CD14-positive monocyte (primary cell): Measurements from ENCODE around the gene LAMB3. TPM values are rescaled to one million over a fixed set of nuclear protein-coding genes. Genes with fewer than 3 reads are reported as not detected.

Experiments used
- DNase-seq, 3 donors: peaks; one replicate each; pipeline ENCODE4 v3.0.0-alpha.2; 2011 to 2022
- H2AFZ ChIP-seq: 2 replicates; pipeline ENCODE4 v1.6.0; 2012; ENCODE audit warnings: mild to moderate bottlenecking, low read depth, low read length, inconsistent platforms; ENCODE audit not compliant: insufficient read depth, poor library complexity, severe bottlenecking
- H3K27ac ChIP-seq, 2 donors: 1 replicate in 1 of 2; 2 replicates in 1 of 2; pipeline ENCODE4 v1.5.1; 2012 to 2013; ENCODE audit warnings: low read length in 2 of 2, control low read depth in 1 of 2, inconsistent platforms in 1 of 2, low read depth in 1 of 2, mild to moderate bottlenecking in 1 of 2
- H3K27me3 ChIP-seq, 2 donors: one replicate each; pipeline versions ENCODE4 v1.6.0 to v1.6.1; 2011 to 2013; ENCODE audit warnings: low read length in 2 of 2; ENCODE audit not compliant: control insufficient read depth in 2 of 2, insufficient read depth in 2 of 2
- H3K36me3 ChIP-seq, 2 donors: replicated peaks in 1 of 2; 1 replicate in 1 of 2; 2 replicates in 1 of 2; pipeline versions ENCODE4 v1.5.1 to v1.6.1; 2012 to 2013; ENCODE audit warnings: low read length in 2 of 2, control low read depth in 1 of 2, inconsistent platforms in 1 of 2, mild to moderate bottlenecking in 1 of 2; ENCODE audit not compliant: insufficient read depth in 2 of 2, control insufficient read depth in 1 of 2
- H3K4me1 ChIP-seq, 2 donors: 1 replicate in 1 of 2; 2 replicates in 1 of 2; pipeline versions ENCODE4 v1.5.1 to v1.6.1; 2012 to 2013; ENCODE audit warnings: low read length in 2 of 2, control low read depth in 1 of 2, inconsistent platforms in 1 of 2, mild to moderate bottlenecking in 1 of 2, moderate library complexity in 1 of 2; ENCODE audit not compliant: insufficient read depth in 2 of 2, control insufficient read depth in 1 of 2
- H3K4me2 ChIP-seq: replicated peaks from 2 replicates; pipeline ENCODE3; 2012; ENCODE audit warnings: low read length, moderate library complexity, mild to moderate bottlenecking; ENCODE audit not compliant: poor library complexity, severe bottlenecking; ENCODE audit errors: extremely low read depth
- H3K4me3 ChIP-seq, 3 experiments: fragments of 200-600 bp in 1 of 3; sonication (generic) in 1 of 3; replicated peaks in 1 of 3; 1 replicate in 2 of 3; 2 replicates in 1 of 3; pipeline ENCODE4 v1.5.1; 2011 to 2013; ENCODE audit warnings: low read length in 3 of 3, mild to moderate bottlenecking in 3 of 3, control low read depth in 2 of 3, low read depth in 2 of 3, inconsistent platforms in 1 of 3, moderate library complexity in 1 of 3
- H3K79me2 ChIP-seq: 2 replicates; pipeline ENCODE4 v1.6.0; 2012; ENCODE audit warnings: mild to moderate bottlenecking, control low read depth, inconsistent platforms, low read length, moderate library complexity; ENCODE audit not compliant: insufficient read depth
- H3K9ac ChIP-seq: 2 replicates; pipeline ENCODE4 v1.6.0; 2017; ENCODE audit warnings: low read length, mild to moderate bottlenecking; ENCODE audit not compliant: insufficient read depth, poor library complexity, severe bottlenecking
- H3K9me3 ChIP-seq, 2 donors: replicated peaks in 1 of 2; 1 replicate in 1 of 2; 2 replicates in 1 of 2; pipeline versions ENCODE4 v1.5.1 to v1.6.1; 2012 to 2013; ENCODE audit warnings: low read length in 2 of 2, control low read depth in 1 of 2; ENCODE audit not compliant: control insufficient read depth in 1 of 2, insufficient read depth in 1 of 2
- H4K20me1 ChIP-seq: 2 replicates; pipeline ENCODE4 v1.6.0; 2012; ENCODE audit warnings: mild to moderate bottlenecking, low read length, control low read depth, moderate library complexity; ENCODE audit not compliant: insufficient read depth
- H3K27ac Mint-ChIP-seq, 7 donors: one replicate each; pipeline ENCODE4 v1.8.0; 2020; ENCODE audit warnings: mild to moderate bottlenecking in 7 of 7, mixed read lengths in 7 of 7, moderate library complexity in 6 of 7, inconsistent platforms in 2 of 7
- H3K27me3 Mint-ChIP-seq, 3 donors: one replicate each; pipeline ENCODE4 v1.8.0; 2021 to 2022; ENCODE audit warnings: low read depth in 3 of 3, mild to moderate bottlenecking in 3 of 3, mixed read lengths in 3 of 3, moderate library complexity in 3 of 3, inconsistent platforms in 1 of 3
- H3K36me3 Mint-ChIP-seq, 2 donors: one replicate each; pipeline ENCODE4 v1.8.0; 2020; ENCODE audit warnings: mixed read lengths in 2 of 2, inconsistent platforms in 1 of 2, mild to moderate bottlenecking in 1 of 2
- H3K4me1 Mint-ChIP-seq: one replicate; pipeline ENCODE4 v1.8.0; 2020; ENCODE audit warnings: mild to moderate bottlenecking, mixed read lengths
- H3K4me3 Mint-ChIP-seq, 2 donors: one replicate each; pipeline ENCODE4 v1.8.0; 2020; ENCODE audit warnings: mild to moderate bottlenecking in 2 of 2, mixed read lengths in 2 of 2, moderate library complexity in 1 of 2
- H3K9me3 Mint-ChIP-seq, 7 donors: one replicate each; pipeline ENCODE4 v1.8.0; 2020 to 2022; ENCODE audit warnings: mixed read lengths in 7 of 7, mild to moderate bottlenecking in 6 of 7, moderate library complexity in 6 of 7, inconsistent platforms in 2 of 7
- WGBS: methylation state at CpG from one replicate; pipeline ENCODE4 v1.1.5; 2013; ENCODE audit warnings: missing lambda C conversion rate; ENCODE audit not compliant: insufficient coverage; 5-methylcytosine and 5-hydroxymethylcytosine counted together
- intact Hi-C, 2 donors: fragments of 100-400 bp; cut with micrococcal nuclease; formaldehyde crosslinking; loops; one replicate each; pipeline versions ENCODE4 v1.15.0 to v1.15.1; 2023
- polyA plus RNA-seq, 3 donors: library from polyadenylated mRNA; depleted of rRNA in 1 of 3; unstranded in 2 of 3; stranded (reverse) in 1 of 3; fragments of 300-500 nt in 2 of 3; fragments of >200 nt in 1 of 3; fragmentation: Illumina TruSeq in 2 of 3; gene quantifications; 1 replicate in 2 of 3; 2 replicates in 1 of 3; pipeline ENCODE4 v1.2.3, GENCODE V29; 2012 to 2021
- TF ChIP-seq, protein P1 (sequence below): fragments of 200-600 bp; IDR thresholded peaks from one replicate; pipeline ENCODE4 v1.8.0; 2022; ENCODE audit warnings: antibody characterized with exemption, mild to moderate bottlenecking

LAMB3 gene
- polyA plus RNA-seq, 3 donors = 0.29 to 0.67 (median 0.30) TPM

DNA sequence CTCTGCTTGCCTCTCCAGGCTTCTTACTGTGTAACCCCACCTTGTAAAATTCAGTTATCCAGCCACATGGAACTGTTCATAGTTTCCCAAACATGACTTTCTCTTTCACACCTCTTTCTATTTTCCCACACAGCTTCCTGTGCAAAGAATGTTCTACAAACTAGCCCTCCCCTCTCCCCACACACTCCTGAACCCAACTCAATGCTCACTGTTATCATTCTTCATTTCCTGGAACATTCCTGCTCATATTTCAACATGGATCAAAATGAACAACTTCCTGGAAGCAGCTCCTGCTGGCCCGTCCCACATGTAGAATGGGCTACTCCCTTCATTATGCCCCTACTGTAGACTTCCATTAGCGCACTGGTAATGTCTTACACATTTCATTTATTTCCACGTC is 44.9 kb upstream of the LAMB3 start:
- no peak overlapping the region for H3K4me3 ChIP-seq
- intact Hi-C loops = loop anchor here in 1 of 2 donors (10.0 kb wide), 2 partner anchors 48 to 92 kb away; no protein-coding TSS in a partner anchor
- Mint-ChIP-seq H3K36me3 (peaks cover 2 to 3% of the 10 kb centered on the region in 2 donors), H3K9me3 (peaks cover 0 to 7% (median 4%) of the 10 kb centered on the region in 7 donors), H3K27ac (no peak overlapping the region), H3K27me3 (peaks cover 2 to 10% (median 7%) of the 10 kb centered on the region in 3 donors), H3K4me1 (peaks cover 8% of the 10 kb centered on the region), H3K4me3 (no peak overlapping the region)
- no peaks in the 10 kb centered on the region for H4K20me1 ChIP-seq
- no peak overlapping the region for H3K4me2 ChIP-seq
- H2AFZ ChIP-seq = no peak overlapping the region
- H3K4me1 ChIP-seq = peaks cover 4 to 7% of the 10 kb centered on the region in 2 donors
- peaks cover 0 to 5% of the 10 kb centered on the region in 2 donors for H3K27me3 ChIP-seq
- no peaks in the 10 kb centered on the region for H3K79me2 ChIP-seq
- H3K36me3 ChIP-seq = no peaks in the 10 kb centered on the region
- no peak overlapping the region for H3K27ac ChIP-seq
- H3K9me3 ChIP-seq = no peaks in the 10 kb centered on the region
- no CpG with 5 or more reads among the region's 3 CpGs for WGBS
- no peak overlapping the region for H3K9ac ChIP-seq
- TF ChIP-seq, protein P1, sequence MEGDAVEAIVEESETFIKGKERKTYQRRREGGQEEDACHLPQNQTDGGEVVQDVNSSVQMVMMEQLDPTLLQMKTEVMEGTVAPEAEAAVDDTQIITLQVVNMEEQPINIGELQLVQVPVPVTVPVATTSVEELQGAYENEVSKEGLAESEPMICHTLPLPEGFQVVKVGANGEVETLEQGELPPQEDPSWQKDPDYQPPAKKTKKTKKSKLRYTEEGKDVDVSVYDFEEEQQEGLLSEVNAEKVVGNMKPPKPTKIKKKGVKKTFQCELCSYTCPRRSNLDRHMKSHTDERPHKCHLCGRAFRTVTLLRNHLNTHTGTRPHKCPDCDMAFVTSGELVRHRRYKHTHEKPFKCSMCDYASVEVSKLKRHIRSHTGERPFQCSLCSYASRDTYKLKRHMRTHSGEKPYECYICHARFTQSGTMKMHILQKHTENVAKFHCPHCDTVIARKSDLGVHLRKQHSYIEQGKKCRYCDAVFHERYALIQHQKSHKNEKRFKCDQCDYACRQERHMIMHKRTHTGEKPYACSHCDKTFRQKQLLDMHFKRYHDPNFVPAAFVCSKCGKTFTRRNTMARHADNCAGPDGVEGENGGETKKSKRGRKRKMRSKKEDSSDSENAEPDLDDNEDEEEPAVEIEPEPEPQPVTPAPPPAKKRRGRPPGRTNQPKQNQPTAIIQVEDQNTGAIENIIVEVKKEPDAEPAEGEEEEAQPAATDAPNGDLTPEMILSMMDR = no peak
- DNase-seq = no peak

- Mint-ChIP-seq H3K9me3 (peaks cover 0 to 7% (median 4%) of the 10 kb centered on the region in 7 donors), H3K4me3 (no peak overlapping the region), H3K27ac (no peak overlapping the region), H3K4me1 (peaks cover 8% of the 10 kb centered on the region), H3K27me3 (peaks cover 2 to 10% (median 7%) of the 10 kb centered on the region in 3 donors), H3K36me3 (peaks cover 2 to 3% of the 10 kb centered on the region in 2 donors)
- Histone ChIP-seq H3K27me3 (peaks cover 0 to 5% of the 10 kb centered on the region in 2 donors), H3K4me2 (no peak overlapping the region), H3K9me3 (no peaks in the 10 kb centered on the region), H3K36me3 (no peaks in the 10 kb centered on the region), H3K9ac (no peak overlapping the region), H3K4me3 (no peak overlapping the region), H3K4me1 (peaks cover 4 to 7% of the 10 kb centered on the region in 2 donors), H3K79me2 (no peaks in the 10 kb centered on the region), H3K27ac (no peak overlapping the region), H4K20me1 (no peaks in the 10 kb centered on the region), H2AFZ (no peak overlapping the region)
- intact Hi-C loops = loop anchor here in 1 of 2 donors (10.0 kb wide), 2 partner anchors 48 to 92 kb away; no protein-coding TSS in a partner anchor
- DNase-seq = no peak
- TF ChIP-seq, protein P1 = no peak
These were observed 44.4 kb upstream of the LAMB3 start for GRCh38 chr1:209696673-209697072.
